ENCODE data around the gene FAM83G.
A peak's percentile ranks its signal among the peaks of the same experiment; 100 is the strongest.
"Not testable (repeated sequence)": the region's sequence is repeated elsewhere in the genome, so short reads cannot be mapped to it uniquely, and the experiment has no call there.

The FAM83G gene

GRCh38 chr17:18966831-18967624 lies 37.5 kb downstream of the FAM83G start:
- DNase-seq (ENCODE audit: low read depth in 2 of 2) = no peak

GRCh38 chr17:18965530-18966236 lies 38.9 kb downstream of the FAM83G start:
- no peak for DNase-seq (ENCODE audit: low read depth in 2 of 2)

- no peak for DNase-seq (ENCODE audit: low read depth in 2 of 2)
Measured at GRCh38 chr17:18964550-18964949, 40.0 kb downstream of the FAM83G start.

GRCh38 chr17:18964018-18964351 lies 40.6 kb downstream of the FAM83G start:
- no peak for DNase-seq (ENCODE audit: low read depth in 2 of 2)

GRCh38 chr17:18963126-18964017 lies 41.2 kb downstream of the FAM83G start:
- DNase-seq (ENCODE audit: low read depth in 2 of 2) = no peak

GRCh38 chr17:18962494-18962815 lies 42.1 kb downstream of the FAM83G start:
- no peak for DNase-seq (ENCODE audit: low read depth in 2 of 2)

GRCh38 chr17:18961634-18962493 lies 42.7 kb downstream of the FAM83G start:
- DNase-seq (ENCODE audit: low read depth in 2 of 2) = no peak

GRCh38 chr17:18960803-18961511 lies 43.6 kb downstream of the FAM83G start:
- DNase-seq (ENCODE audit: low read depth in 2 of 2) = peak; percentile 53 to 62

- DNase-seq (ENCODE audit: low read depth in 2 of 2) = no peak
Measured at GRCh38 chr17:18960241-18960665, 44.3 kb downstream of the FAM83G start.

- no peak for DNase-seq (ENCODE audit: low read depth in 2 of 2)
Measured at GRCh38 chr17:18959845-18960240, 44.7 kb downstream of the FAM83G start.

GRCh38 chr17:18959071-18959844 lies 45.3 kb downstream of the FAM83G start:
- no peak for DNase-seq (ENCODE audit: low read depth in 2 of 2)

GRCh38 chr17:18958611-18959010 lies 46.0 kb downstream of the FAM83G start:
- DNase-seq (ENCODE audit: low read depth in 2 of 2) = no peak

GRCh38 chr17:18957831-18958230 lies 46.7 kb downstream of the FAM83G start:
- DNase-seq (ENCODE audit: low read depth in 2 of 2) = no peak

- no peak for DNase-seq (ENCODE audit: low read depth in 2 of 2)
Measured at GRCh38 chr17:18956581-18956980, 48.0 kb downstream of the FAM83G start.

GRCh38 chr17:18956021-18956420 lies 48.5 kb downstream of the FAM83G start:
- not testable (repeated sequence) for DNase-seq (ENCODE audit: low read depth in 2 of 2)

GRCh38 chr17:18955009-18955408 lies 49.6 kb downstream of the FAM83G start:
- DNase-seq (ENCODE audit: low read depth in 2 of 2) = no peak

GRCh38 chr17:18954321-18954720 lies 50.2 kb downstream of the FAM83G start:
- DNase-seq (ENCODE audit: low read depth in 2 of 2) = no peak

GRCh38 chr17:18953231-18953728 lies 51.3 kb downstream of the FAM83G start:
- no peak for DNase-seq (ENCODE audit: low read depth in 2 of 2)

GRCh38 chr17:18951941-18952842 lies 52.4 kb downstream of the FAM83G start, which contains the start of gene SLC5A10:
Gene SLC5A10 (plus strand): TSS chr17:18952165. CDS start chr17:18952206, 41 bp downstream.
- no peak for DNase-seq (ENCODE audit: low read depth in 2 of 2)

Measured in stimulated activated CD8-positive, alpha-beta memory T cell treated with anti-CD3 and anti-CD28 coated beads, Interleukin-7, amount 100 ng/mL, for 4 hours (primary cell).